GM11168 (cell line): Measurements from ENCODE around the gene CPZ.
"Not testable (repeated sequence)": the region's sequence is repeated elsewhere in the genome, so short reads cannot be mapped to it uniquely, and the experiment has no call there.

Source experiments
- in situ Hi-C: fragments of 300-500 bp; cut with MboI; formaldehyde crosslinking; loops from one replicate; pipeline ENCODE4 v1.12.0; 2022; ENCODE audit warnings: low sequenced_read_pairs; ENCODE audit not compliant: unreplicated experiment

Gene CPZ

GRCh38 chr4:8556341-8557150 lies 36.0 kb upstream of the CPZ start:
- in situ Hi-C loops = no loop called here

DNA sequence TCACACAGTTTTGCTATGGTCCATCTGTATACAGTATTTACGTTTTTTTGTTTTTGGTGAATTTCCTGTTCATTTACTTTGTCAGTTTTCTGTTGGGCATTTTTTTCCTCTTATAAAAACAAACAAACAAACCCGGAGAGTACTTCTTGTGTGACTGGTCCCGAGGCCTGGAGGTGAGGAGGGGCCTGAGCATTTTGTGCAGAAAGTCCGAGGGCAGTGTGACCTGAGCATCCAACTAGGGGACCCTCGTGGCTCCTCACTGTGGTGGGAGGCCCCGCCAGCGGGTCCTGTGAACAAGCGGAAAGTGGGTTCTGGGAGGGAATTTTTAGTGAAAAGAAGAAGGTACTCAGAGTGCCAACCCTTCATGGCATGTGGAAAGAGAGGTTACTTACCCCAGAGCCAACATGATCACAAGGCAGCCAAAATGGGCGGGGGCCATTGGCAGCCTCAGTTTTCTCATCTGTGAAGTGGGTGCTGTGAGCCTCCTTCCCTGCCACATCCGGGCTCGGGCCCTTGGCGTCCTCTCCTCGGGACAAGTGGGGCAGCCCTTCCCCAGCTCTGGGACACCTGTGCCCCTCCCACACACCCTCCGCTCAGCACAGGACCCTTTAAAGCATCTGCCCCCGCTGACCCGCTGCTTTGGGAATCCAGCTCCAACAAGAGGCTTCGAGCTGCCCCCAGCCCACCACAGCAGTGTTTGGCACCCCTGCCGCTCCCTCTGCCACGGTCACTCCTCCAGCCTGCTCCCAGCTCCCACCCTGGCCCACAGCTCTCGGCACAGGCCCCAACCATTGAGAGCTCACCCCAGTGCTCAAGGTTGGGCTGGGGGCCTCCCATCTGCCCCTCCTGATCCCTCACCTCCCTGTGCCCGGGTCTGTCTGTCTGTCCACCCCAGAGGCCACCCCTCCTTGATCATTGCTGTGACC lies 35.2 kb upstream of the CPZ start:
- in situ Hi-C loops = no loop called here

DNA sequence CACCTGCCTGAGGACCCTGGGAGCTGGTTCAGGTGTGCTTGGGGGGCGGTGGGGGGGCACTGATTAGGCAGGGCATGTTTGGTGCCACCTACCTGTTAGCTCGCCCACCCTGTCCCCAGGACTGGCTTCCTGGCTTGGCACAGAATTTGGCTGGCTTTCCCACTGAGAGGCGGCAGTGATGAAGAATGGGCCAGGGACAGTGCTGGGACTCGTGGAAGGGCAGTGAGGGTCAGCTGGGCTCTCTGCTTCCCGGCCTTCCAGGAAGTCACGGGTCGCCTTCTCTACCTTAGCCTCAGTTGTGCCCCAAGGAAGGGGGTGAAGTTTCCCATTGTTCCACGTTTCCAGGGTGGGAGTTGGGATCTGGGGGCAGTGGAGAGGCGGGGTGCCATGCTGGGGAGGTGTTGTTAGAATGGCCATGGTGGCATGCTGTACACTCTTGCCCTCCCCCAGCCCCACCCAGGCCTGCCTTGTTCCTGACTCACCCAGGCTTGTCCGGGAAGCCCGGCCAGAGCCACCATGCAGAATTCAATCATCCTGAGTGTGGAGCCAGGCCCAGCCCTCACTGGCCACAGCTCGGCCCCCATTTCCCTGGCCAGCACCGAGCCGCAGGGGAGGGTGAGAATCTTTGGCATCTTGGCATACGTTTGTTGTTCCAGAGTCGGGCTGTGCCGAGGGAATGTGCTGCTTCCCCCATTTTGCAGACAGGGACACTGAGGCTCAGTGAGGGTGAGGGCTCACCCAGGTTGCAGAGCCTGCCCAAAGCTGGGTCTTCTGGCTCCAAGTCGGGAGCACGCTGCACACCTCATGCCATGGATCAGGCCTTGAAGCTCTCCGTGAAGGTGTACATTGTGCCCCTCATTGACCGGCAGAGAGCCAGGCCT lies 34.2 kb upstream of the CPZ start:
- in situ Hi-C loops = no loop called here

DNA sequence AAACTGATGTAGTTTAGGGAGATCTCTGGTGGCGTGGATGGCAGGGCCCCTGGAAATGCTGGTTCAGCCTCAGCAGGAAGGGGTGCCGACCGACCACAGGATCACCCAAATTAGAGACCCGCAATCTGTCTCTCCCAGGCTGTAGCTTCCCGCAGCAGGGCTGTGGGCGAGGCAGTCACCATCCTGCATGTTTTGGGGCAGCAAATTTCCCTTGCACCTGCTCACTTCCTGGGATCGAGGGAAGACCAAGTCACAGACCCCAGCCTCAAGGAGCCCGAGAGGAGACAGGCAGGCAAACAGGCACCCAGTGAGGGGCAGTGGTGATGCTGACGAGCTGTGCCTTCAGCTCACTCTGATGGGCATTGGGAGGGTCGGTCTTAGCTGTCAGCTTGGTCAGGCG lies 33.6 kb upstream of the CPZ start:
- in situ Hi-C loops = no loop called here

- in situ Hi-C loops = no loop called here
Observed at GRCh38 chr4:8559524-8560264, 32.9 kb upstream of the CPZ start.

DNA sequence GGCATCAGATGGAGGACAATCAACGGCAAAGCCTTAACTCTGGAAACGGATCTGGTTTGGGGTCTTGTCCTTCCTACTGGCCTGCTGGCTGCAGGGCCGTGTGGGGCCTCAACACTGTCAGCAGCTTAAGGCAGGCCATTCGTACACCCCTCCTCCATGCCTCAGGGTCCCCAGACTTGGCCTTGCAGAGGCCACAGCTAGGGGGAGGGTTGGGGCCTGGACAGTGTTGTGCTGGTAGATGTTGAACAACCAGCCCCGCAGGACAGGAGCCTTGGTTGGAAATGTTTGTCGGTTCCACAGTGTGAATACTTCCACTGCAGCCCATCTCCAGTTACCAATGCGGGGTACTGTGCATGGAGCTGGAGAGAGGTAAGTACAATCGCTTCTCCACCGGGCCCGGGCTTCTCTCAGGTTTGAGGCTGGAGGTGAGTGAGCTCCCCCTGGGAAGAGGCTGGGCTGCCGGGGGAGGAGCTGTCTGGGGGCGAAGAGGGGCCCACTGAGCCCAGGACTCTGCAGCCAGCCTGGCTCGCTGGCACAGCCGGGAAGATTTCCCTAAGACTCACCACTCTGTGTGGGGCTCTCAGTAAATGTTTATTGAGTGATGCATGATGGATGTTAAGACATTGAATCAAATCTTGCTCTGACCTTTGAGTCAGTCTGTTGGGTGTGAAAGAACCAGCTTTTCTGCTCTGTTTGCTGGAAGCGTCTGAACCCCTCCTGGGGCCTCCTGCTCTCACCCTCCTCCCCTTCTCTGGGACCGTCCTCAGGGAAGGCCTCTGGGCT lies 32.1 kb upstream of the CPZ start:
- in situ Hi-C loops = no loop called here

DNA sequence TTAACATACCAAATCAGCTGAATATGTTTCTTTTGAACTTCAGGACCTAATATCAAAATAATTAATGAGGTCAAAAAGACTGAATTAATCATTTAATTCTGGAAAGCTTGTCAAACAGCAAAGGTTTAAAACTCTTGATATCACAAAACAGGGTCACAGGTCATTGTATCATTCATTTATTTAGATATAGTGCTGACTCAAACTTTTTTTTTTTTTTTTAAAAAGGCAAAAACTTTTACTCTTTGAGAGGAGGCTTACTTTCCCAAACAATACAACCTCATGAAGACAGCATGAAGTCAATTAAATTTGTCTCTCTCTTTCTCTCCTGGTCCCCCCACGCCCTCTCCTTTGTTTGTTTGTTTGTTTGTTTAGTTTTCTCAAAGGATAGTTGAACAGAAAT lies 28.0 kb upstream of the CPZ start:
- in situ Hi-C loops = no loop called here

- in situ Hi-C loops = no loop called here
Observed at GRCh38 chr4:8568068-8568668, 24.4 kb upstream of the CPZ start.

DNA sequence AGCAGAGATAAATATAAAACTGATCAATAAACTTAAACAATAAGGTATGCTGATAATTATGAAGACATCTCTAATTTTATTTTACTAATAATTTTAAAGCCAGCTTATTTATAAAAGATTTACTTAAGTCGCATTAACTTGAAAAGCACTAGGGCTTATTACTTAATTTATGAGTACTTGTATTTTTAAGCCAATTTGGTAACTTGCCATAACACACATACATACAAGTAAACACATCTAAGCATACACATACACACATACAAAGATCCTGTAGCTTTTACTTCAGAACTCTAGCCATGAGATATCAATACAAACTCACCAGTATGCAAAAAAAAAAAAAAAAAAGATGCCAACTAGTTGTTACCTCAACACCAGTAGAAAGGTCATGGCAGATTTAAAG lies 22.4 kb upstream of the CPZ start:
- in situ Hi-C loops = no loop called here

DNA sequence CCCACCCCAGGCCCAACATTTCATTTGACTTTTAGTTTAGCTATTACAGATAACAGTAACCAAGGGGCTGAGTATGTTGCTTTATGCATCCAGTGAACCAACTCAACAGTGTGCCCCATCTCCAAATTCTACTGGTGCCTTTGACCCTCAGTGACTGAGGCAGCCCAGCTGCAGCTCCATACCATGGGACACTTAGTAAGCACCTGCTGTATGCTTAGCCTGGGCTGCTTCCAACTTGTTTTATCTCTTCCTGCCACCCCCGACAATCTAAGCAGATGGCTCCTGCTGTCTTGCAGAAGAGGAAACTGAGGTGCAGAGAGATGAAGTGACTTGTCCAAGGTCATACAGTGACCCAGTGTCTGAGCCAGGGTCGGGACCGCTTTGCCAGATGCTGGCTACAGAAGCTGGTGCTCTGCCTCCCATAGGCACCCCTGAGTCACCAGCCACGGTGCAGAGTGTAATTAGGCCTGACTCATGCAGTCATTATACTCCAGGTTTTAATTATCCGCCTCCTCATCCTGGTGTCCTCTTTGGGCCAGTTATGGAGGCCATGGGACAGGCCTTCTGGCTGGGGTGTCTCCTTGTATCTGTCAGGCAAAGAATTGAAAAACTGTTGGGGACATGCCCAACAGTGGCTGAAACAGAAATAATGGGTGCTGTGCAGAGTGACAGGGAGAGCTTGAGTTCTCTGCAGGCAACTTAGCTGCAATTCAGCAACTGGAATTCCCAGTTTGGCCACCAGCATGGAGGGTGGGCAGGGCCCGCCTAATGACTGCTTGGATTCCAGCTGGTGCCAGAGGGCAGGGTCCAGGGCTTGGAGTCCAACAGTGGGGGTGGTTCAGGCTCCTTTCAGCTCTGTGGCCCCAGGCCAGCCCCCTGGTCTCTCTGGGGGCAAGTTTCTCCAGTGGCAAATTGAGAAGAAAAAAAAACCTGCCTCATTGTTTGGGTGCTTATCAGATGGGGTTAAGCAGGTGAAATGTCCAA lies 20.6 kb upstream of the CPZ start:
- in situ Hi-C loops = no loop called here

DNA sequence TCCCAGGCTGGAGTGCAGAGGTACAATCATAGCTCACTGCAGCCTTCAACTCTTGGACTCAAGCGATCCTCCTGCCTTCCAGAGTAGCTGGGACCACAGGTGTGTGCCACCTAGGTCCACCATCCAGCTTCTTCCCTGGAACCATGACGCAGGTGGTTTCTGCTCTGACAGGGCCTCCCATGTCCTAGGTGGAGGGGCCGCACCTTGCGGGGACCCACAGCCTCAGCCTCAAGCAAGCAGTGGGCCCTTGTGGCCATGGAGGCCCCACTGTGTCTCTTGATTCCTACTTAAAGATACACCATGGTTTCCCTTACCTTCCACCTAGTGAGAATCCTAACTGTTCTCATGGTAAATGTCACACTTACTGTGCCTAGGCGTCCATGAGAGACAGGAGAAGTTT lies 19.3 kb upstream of the CPZ start:
- in situ Hi-C loops = no loop called here

GRCh38 chr4:8574796-8575370 lies 17.7 kb upstream of the CPZ start:
- in situ Hi-C loops = no loop called here

DNA sequence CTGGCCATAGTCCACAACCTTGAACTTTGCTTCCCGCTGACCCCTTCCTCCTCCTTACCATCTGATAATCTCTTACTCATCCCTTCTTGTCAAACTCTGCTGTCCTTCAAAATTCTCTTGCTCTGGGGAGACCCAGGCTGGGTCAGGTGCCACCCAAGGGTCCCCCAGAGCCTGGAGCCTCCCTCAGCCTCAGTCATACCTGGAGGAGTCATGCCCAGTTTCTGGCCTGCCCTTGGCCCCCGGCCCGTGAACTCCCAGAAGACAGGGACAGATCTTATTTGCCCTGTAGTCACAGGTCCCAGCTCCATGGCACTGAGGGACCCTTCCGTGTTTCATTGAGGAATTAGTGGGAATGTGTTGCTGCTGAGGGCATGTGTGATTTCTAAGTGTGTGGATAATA lies 17.1 kb upstream of the CPZ start:
- in situ Hi-C loops = no loop called here

DNA sequence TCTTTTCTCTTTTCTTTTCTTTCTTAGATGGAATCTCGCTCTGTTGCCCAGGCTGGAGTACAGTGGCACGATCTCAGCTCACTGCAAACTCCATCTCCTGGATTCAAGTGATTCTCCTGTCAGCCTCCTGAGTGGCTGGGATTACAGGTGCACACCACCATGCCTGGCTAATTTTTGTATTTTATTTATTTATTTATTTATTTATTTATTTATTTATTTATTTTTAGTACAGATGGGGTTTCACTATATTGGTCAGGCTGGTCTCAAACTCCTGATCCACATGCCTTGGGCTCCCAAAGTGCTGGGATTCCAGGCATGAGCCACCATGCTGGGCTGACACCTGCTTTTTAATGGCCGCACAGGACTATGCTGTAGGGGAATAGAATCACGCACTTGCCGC lies 16.0 kb upstream of the CPZ start:
- in situ Hi-C loops = not testable (repeated sequence)

- in situ Hi-C loops = no loop called here
Observed at GRCh38 chr4:8577046-8577445, 15.5 kb upstream of the CPZ start.

GRCh38 chr4:8577972-8578371 lies 14.6 kb upstream of the CPZ start:
- in situ Hi-C loops = no loop called here

- in situ Hi-C loops = no loop called here
Observed at GRCh38 chr4:8578717-8579116, 13.8 kb upstream of the CPZ start.
